ENCODE results near the gene ANO7. TPM values are rescaled to one million over a fixed set of nuclear protein-coding genes. Genes with fewer than 3 reads are reported as not detected.

Gene ANO7
- total and polyA plus RNA-seq, 2 experiments from 2014 or later: 2.8 to 3.4 TPM

DNA sequence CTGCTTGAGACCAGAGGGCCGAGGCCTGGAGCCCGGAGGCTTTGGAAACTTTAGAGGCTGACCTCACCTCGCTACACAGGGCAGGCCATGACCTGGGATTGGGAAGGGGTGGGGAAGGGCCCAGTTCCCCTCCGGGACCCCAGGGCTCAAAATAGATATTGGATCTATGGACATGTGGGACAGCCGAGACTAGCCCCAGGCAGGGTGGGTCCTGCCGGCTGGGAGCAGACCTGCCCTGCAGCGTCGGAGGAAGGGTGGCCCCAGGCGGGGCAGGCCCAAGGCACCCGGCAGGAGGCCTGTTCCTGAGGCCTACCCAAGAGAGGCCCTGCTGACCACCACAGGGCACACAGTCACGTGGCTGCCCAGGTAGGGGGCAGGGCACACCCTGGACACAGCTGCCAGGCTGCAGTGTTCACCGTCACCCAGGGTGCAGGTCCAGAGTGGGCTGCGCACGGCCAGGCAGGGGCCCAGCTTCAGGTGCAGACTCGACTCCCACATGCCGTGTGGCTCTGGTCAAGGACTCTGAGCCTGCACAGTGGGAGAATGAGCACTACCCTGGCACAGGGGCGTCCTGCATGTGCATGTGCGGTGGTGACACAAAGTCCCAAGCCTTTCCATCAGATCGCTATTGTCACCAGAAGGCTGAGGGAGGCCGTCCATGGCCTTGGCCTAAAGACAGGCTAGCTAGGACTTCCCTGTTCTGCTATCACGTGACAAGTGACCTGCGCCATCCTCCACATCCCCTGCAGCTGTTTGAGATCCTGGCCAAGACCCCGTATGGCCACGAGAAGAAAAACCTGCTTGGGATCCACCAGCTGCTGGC is 13.2 kb downstream of the ANO7 start:
- TF ChIP-seq, protein P1, sequence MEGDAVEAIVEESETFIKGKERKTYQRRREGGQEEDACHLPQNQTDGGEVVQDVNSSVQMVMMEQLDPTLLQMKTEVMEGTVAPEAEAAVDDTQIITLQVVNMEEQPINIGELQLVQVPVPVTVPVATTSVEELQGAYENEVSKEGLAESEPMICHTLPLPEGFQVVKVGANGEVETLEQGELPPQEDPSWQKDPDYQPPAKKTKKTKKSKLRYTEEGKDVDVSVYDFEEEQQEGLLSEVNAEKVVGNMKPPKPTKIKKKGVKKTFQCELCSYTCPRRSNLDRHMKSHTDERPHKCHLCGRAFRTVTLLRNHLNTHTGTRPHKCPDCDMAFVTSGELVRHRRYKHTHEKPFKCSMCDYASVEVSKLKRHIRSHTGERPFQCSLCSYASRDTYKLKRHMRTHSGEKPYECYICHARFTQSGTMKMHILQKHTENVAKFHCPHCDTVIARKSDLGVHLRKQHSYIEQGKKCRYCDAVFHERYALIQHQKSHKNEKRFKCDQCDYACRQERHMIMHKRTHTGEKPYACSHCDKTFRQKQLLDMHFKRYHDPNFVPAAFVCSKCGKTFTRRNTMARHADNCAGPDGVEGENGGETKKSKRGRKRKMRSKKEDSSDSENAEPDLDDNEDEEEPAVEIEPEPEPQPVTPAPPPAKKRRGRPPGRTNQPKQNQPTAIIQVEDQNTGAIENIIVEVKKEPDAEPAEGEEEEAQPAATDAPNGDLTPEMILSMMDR (IDR thresholded peaks at IDR 0.05; ENCODE audit: low read depth, low read length): no peak
- H3K27ac ChIP-seq: no peak overlapping the region
- no peak for DNase-seq (ENCODE audit: low read depth in 1 of 2, low spot score in 1 of 2)

DNA sequence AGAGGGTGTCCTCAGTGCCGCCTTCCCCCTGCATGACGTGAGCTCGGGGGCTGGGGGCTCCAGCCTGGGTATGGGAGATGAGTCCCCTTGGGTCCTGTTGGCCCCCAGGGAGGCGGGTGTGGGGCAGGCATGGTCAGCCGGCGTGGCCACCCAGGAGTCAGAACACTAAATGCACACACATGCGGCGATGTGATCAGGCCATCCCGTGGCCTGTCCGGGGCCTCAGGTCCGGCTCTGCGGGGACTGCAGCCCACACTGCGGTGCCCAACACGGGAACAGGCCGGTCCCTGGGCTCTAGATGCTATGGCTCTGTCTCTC is 13.8 kb downstream of the ANO7 start:
- H3K36me3 ChIP-seq: no peaks in the 10 kb centered on the region
- no peak overlapping the region for H3K27ac ChIP-seq
- no peak for DNase-seq (ENCODE audit: low read depth in 1 of 2, low spot score in 1 of 2)
- no peak overlapping the region for H3K4me3 ChIP-seq
- H3K27me3 ChIP-seq: no peaks in the 10 kb centered on the region
- H3K4me1 ChIP-seq (ENCODE audit: low read depth): no peaks in the 10 kb centered on the region
- no peaks in the 10 kb centered on the region for H3K9me3 ChIP-seq (ENCODE audit: low read depth)
- TF ChIP-seq, protein P1 (IDR thresholded peaks at IDR 0.05; ENCODE audit: low read depth, low read length): no peak

More for the DNA sequence above, 13.2 kb downstream of the ANO7 start:
- Histone ChIP-seq H3K4me3 (no peak overlapping the region), H3K9me3 (ENCODE audit: low read depth) (no peaks in the 10 kb centered on the region), H3K4me1 (ENCODE audit: low read depth) (no peaks in the 10 kb centered on the region), H3K36me3 (no peaks in the 10 kb centered on the region), H3K27me3 (no peaks in the 10 kb centered on the region)

DNA sequence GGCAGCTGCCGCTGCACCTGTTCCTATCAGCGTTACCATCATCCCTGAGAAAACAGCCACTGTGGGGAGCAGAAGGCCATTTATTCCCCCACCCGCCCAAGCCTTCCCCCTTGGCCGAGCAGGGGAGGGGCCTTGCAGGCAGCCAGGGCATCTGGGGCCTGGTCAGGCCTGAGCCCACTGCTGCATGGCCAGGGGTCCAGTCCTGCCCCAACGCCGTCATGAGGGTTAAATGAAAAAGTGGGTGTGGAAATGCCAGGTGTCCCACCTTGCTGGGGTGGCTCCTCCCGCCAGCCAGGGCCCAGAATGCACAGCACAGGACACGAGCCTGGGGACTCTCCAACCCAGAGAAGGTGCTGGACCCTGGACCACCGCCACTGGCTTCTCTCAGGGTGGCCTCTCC is 14.2 kb downstream of the ANO7 start:
- DNase-seq (ENCODE audit: low read depth in 1 of 2, low spot score in 1 of 2): no peak
- Histone ChIP-seq H3K36me3 (no peaks in the 10 kb centered on the region), H3K4me1 (ENCODE audit: low read depth) (no peaks in the 10 kb centered on the region), H3K4me3 (no peak overlapping the region), H3K9me3 (ENCODE audit: low read depth) (no peaks in the 10 kb centered on the region), H3K27me3 (no peaks in the 10 kb centered on the region), H3K27ac (no peak overlapping the region)
- TF ChIP-seq, protein P1 (IDR thresholded peaks at IDR 0.05; ENCODE audit: low read depth, low read length): no peak

DNA sequence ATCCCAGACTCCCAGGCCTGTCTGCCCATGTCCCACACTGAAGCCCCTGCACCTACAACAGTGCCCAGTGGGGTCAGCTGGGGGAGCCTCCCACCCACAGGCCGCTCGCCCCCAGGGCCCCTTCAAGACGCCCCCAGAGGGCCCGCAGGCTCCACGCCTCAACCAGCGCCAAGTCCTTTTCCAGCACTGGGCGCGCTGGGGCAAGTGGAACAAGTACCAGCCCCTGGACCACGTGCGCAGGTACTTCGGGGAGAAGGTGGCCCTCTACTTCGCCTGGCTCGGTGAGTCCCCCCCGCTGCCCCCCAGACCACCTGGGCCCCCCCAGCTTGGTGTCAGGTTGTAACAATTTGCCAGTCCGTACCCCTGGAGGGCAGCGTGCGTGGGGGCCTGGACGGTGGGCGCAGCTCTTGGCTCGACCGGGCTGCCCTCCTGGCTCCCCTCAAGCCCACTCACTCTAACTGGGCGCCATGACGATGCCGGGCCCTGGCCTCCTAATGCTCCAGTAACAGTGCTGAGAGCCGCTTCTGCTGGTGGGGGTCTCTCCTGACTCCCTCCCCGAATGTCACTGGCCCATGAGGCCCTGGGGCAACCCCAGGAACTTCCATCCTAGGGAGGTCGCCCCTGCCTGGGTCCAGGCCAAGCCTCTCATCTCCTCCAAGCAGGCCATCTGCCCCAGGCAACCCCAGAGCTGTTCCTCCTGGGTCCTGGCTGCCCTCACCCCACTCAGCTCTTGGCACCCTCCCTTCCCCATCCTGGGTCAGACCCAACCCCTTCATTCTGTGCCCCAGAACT is 14.9 kb downstream of the ANO7 start:
- no peak for DNase-seq (ENCODE audit: low read depth in 1 of 2, low spot score in 1 of 2)
- Histone ChIP-seq H3K9me3 (ENCODE audit: low read depth) (no peaks in the 10 kb centered on the region), H3K27me3 (no peaks in the 10 kb centered on the region), H3K27ac (no peak overlapping the region), H3K4me1 (ENCODE audit: low read depth) (no peaks in the 10 kb centered on the region), H3K4me3 (no peak overlapping the region), H3K36me3 (no peaks in the 10 kb centered on the region)
- TF ChIP-seq, protein P1 (IDR thresholded peaks at IDR 0.05; ENCODE audit: low read depth, low read length): no peak

DNA sequence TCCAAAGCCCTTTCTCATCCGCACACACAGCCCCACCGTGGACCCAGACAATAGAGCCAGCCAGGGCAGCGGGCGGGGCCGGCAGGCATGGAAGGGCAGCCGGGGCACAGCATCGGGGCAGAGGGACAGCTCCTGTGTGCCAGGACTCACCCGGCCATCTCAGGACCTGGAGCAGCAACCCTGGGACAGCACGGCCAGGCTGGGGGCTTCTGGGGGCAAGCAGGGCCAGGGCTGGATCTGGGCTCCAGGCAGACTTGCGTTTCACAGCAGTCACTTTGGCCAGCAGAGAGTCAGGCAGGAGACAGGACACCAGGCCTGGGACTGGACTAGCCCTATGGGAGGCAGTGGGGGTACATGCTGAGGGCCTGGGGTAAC is 15.5 kb downstream of the ANO7 start:
- TF ChIP-seq, protein P1 (IDR thresholded peaks at IDR 0.05; ENCODE audit: low read depth, low read length): no peak
- no peak overlapping the region for H3K4me3 ChIP-seq
- H3K9me3 ChIP-seq (ENCODE audit: low read depth): no peaks in the 10 kb centered on the region
- no peak for DNase-seq (ENCODE audit: low read depth in 1 of 2, low spot score in 1 of 2)
- no peak overlapping the region for H3K27ac ChIP-seq
- no peaks in the 10 kb centered on the region for H3K27me3 ChIP-seq
- no peaks in the 10 kb centered on the region for H3K4me1 ChIP-seq (ENCODE audit: low read depth)
- H3K36me3 ChIP-seq: no peaks in the 10 kb centered on the region

Measured in cardiac muscle cell (in vitro differentiated cells and primary cell).